ENCODE results near the gene JMJD7.
A peak's percentile ranks its signal among the peaks of the same experiment; 100 is the strongest.

The JMJD7 gene

DNA sequence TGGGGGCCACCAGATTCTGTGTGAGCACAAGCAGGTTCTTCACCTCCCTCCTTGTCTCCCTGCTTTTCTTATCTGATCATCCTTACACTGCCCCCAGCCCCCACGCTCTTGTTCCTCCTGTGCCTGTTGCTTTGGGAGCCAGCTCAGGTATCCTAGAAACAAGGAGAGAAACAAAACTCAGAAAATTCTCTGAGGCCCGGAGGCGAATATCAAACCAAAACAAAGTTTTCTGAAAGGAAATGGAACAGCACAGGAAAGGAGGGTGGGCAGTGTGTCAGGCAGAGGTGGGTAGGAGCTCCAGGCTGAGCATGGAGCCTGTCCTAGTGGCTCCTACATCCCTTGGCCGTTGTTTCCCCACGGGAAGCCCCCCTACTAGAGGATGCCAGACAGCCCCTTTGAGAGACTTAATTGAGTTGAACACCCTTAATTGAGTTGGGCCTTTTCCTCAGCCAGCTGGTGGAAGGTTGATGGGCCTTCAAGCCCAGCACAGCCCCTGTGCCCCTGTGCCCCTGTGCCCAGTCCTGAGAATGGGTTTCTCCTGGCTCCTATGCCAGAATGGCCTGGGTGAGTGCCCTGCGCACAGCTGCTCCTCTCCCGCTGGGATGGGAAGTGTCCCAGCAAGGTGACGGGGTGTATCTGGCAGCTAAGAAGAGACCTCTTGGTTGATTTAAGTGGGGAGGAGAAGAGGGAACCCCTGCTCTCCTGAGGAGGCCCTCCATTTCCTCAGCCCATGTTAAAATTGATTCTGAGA lies 22.8 kb upstream of the JMJD7 start:
- Histone ChIP-seq H2AFZ (ENCODE audit: low read length) (no peak overlapping the region), H3K4me3 (ENCODE audit: low read length, poor library complexity, severe bottlenecking) (no peak overlapping the region), H3K9ac (ENCODE audit: low read depth, low read length, poor library complexity, severe bottlenecking) (peak overlapping the region; percentile 50), H3K27me3 (ENCODE audit: insufficient read depth, low read length, poor library complexity, severe bottlenecking) (no peaks in the 10 kb centered on the region), H3K4me2 (ENCODE audit: low read depth, low read length, poor library complexity, severe bottlenecking) (no peak overlapping the region), H3K4me1 (ENCODE audit: insufficient read depth, low read length, poor library complexity, severe bottlenecking) (peaks cover 13% of the 10 kb centered on the region), H3K9me3 (ENCODE audit: insufficient read depth, low read depth, low read length) (no peaks in the 10 kb centered on the region), H3F3A (ENCODE audit: low read depth) (no peaks in the 10 kb centered on the region), H3K9me2 (replicated peaks; ENCODE audit: low read depth, low read length) (no peaks in the 10 kb centered on the region), H4K20me1 (ENCODE audit: insufficient read depth, low read length, poor library complexity, severe bottlenecking) (no peaks in the 10 kb centered on the region), H3K36me3 (ENCODE audit: insufficient read depth, low read length) (peaks cover 26% of the 10 kb centered on the region; the same call in 1 of the 2 replicates), H3K79me2 (ENCODE audit: insufficient read depth, low read length) (no peaks in the 10 kb centered on the region)
- no peak for TF ChIP-seq EZH2phosphoT487 (IDR thresholded peaks at IDR 0.05; ENCODE audit: borderline replicate concordance)
- TF ChIP-seq, protein P1, sequence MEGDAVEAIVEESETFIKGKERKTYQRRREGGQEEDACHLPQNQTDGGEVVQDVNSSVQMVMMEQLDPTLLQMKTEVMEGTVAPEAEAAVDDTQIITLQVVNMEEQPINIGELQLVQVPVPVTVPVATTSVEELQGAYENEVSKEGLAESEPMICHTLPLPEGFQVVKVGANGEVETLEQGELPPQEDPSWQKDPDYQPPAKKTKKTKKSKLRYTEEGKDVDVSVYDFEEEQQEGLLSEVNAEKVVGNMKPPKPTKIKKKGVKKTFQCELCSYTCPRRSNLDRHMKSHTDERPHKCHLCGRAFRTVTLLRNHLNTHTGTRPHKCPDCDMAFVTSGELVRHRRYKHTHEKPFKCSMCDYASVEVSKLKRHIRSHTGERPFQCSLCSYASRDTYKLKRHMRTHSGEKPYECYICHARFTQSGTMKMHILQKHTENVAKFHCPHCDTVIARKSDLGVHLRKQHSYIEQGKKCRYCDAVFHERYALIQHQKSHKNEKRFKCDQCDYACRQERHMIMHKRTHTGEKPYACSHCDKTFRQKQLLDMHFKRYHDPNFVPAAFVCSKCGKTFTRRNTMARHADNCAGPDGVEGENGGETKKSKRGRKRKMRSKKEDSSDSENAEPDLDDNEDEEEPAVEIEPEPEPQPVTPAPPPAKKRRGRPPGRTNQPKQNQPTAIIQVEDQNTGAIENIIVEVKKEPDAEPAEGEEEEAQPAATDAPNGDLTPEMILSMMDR (conservative IDR thresholded peaks at IDR 0.05; ENCODE audit: low read length) = no peak

DNA sequence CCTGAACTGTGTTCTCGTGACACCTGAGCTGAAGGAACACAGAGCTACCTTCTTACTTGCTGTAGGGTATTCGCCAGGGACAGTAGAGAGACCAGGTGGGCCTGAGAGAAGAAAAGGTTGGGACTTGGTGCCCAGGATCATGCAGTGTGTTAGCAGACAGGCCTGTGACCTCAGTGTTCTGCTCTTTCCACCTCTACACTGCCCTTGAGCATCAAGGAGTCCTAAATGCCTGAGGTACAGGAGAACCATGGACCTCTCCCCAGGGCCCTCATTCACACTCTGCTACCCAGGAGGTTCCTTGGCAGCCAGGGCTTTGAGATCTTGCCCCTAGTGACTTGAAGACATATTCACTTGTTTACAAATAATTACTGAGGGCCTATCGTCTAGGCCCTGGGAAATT lies 22.2 kb upstream of the JMJD7 start:
- Histone ChIP-seq H3K4me3 (ENCODE audit: low read length, poor library complexity, severe bottlenecking) (no peak overlapping the region), H3K36me3 (ENCODE audit: insufficient read depth, low read length) (peaks cover 20% of the 10 kb centered on the region; the same call in 1 of the 2 replicates), H3K27me3 (ENCODE audit: insufficient read depth, low read length, poor library complexity, severe bottlenecking) (no peaks in the 10 kb centered on the region), H3K9me3 (ENCODE audit: insufficient read depth, low read depth, low read length) (no peaks in the 10 kb centered on the region), H3K4me2 (ENCODE audit: low read depth, low read length, poor library complexity, severe bottlenecking) (no peak overlapping the region), H2AFZ (ENCODE audit: low read length) (no peak overlapping the region), H3K9ac (ENCODE audit: low read depth, low read length, poor library complexity, severe bottlenecking) (no peak overlapping the region), H4K20me1 (ENCODE audit: insufficient read depth, low read length, poor library complexity, severe bottlenecking) (no peaks in the 10 kb centered on the region), H3F3A (ENCODE audit: low read depth) (no peaks in the 10 kb centered on the region), H3K4me1 (ENCODE audit: insufficient read depth, low read length, poor library complexity, severe bottlenecking) (peaks cover 13% of the 10 kb centered on the region), H3K9me2 (replicated peaks; ENCODE audit: low read depth, low read length) (no peaks in the 10 kb centered on the region), H3K79me2 (ENCODE audit: insufficient read depth, low read length) (no peaks in the 10 kb centered on the region)
- no peak for TF ChIP-seq EZH2phosphoT487 (IDR thresholded peaks at IDR 0.05; ENCODE audit: borderline replicate concordance)
- TF ChIP-seq, protein P1 (conservative IDR thresholded peaks at IDR 0.05; ENCODE audit: low read length) = no peak

DNA sequence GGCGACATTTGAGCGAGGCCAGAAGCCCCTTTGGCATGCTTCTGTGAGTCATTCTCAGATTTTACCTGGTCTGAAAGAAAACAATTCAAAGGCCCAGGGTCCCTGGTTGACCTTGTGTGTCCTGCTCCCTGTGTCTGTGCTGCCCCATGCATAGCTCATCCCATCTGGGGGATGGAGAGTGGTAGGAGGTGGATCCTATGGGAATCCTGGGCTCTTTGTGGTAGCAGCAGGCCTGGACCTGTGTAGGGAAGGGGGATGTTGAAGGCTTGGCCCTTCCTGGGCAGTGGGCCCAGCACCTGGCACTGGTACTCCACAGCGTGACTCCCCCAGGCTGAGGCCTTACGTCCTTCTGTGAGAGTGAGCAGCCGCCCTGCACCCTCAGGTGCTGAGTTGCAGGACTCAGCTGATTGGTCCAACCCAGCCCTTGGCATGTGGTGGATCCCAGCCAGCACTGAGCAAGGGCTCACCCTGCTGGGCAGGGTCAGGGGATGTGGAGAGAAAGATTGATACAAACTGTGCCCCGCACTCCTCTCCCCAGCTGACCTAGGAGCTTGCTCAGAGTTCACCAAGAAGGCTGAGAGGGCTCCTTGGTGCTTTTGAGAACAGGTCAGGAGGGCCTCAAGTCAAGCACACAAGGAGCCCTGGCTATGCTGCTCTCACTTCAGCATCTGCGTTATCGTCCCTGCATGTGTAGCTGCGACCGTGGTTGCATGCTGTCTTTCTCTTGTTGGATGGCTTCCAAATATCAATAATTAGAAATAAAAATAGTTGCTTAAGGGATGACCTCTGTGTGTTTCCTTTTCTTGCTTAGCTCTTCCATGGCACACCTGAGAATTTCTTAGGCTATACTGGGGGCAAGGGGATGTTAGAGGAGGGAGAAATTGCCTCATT lies 21.4 kb upstream of the JMJD7 start:
- TF ChIP-seq EZH2phosphoT487 (IDR thresholded peaks at IDR 0.05; ENCODE audit: borderline replicate concordance) = no peak
- TF ChIP-seq, protein P1 (conservative IDR thresholded peaks at IDR 0.05; ENCODE audit: low read length) = peak; percentile 52
- no peak overlapping the region for H3K9ac ChIP-seq (ENCODE audit: low read depth, low read length, poor library complexity, severe bottlenecking)
- H3K27me3 ChIP-seq (ENCODE audit: insufficient read depth, low read length, poor library complexity, severe bottlenecking) = no peaks in the 10 kb centered on the region
- no peaks in the 10 kb centered on the region for H3K9me2 ChIP-seq (replicated peaks; ENCODE audit: low read depth, low read length)
- H3F3A ChIP-seq (ENCODE audit: low read depth) = no peaks in the 10 kb centered on the region
- H3K9me3 ChIP-seq (ENCODE audit: insufficient read depth, low read depth, low read length) = no peaks in the 10 kb centered on the region
- peaks cover 12% of the 10 kb centered on the region; the same call in 1 of the 2 replicates for H3K36me3 ChIP-seq (ENCODE audit: insufficient read depth, low read length)
- H3K79me2 ChIP-seq (ENCODE audit: insufficient read depth, low read length) = no peaks in the 10 kb centered on the region
- H4K20me1 ChIP-seq (ENCODE audit: insufficient read depth, low read length, poor library complexity, severe bottlenecking) = no peaks in the 10 kb centered on the region
- peaks cover 13% of the 10 kb centered on the region for H3K4me1 ChIP-seq (ENCODE audit: insufficient read depth, low read length, poor library complexity, severe bottlenecking)
- no peak overlapping the region for H3K4me3 ChIP-seq (ENCODE audit: low read length, poor library complexity, severe bottlenecking)
- H2AFZ ChIP-seq (ENCODE audit: low read length) = no peak overlapping the region
- no peak overlapping the region for H3K4me2 ChIP-seq (ENCODE audit: low read depth, low read length, poor library complexity, severe bottlenecking)

All from Loucy (cell line).